Putamen (tissue), 1 donor: Measurements from ENCODE around the gene FGD1.

ENCODE experiments used
- DNase-seq: peaks from one replicate; pipeline ENCODE4 v3.0.0-alpha.2; 2016; ENCODE audit warnings: low spot score

FGD1 gene

GRCh38 chrX:54473993-54474859 lies 21.8 kb downstream of the FGD1 start:
- DNase-seq, result no peak

GRCh38 chrX:54470054-54470760 lies 25.8 kb downstream of the FGD1 start:
- no peak for DNase-seq

GRCh38 chrX:54452920-54453319 lies 43.1 kb downstream of the FGD1 start:
- no peak for DNase-seq

GRCh38 chrX:54449929-54450328 lies 46.1 kb downstream of the FGD1 start:
- no peak for DNase-seq

GRCh38 chrX:54447461-54447860 lies 48.6 kb downstream of the FGD1 start:
- DNase-seq, result peak; percentile 1

- DNase-seq, result no peak
Observed at GRCh38 chrX:54446084-54446483, 50.0 kb downstream of the FGD1 start.

- no peak for DNase-seq
Observed at GRCh38 chrX:54444752-54445151, 51.3 kb downstream of the FGD1 start.

- DNase-seq, result no peak
Observed at GRCh38 chrX:54442790-54443189, 53.2 kb downstream of the FGD1 start.

- DNase-seq, result peak; percentile 81
Observed at GRCh38 chrX:54439960-54440871, 55.8 kb downstream of the FGD1 start, which contains the start of gene TSR2. TSS of gene TSR2 (plus strand) at chrX:54440404. CDS start at chrX:54440422, 18 bp downstream.

- no peak for DNase-seq
Observed at GRCh38 chrX:54435121-54435520, 60.9 kb downstream of the FGD1 start.

GRCh38 chrX:54430519-54430918 lies 65.5 kb downstream of the FGD1 start:
- DNase-seq, result no peak

- DNase-seq, result no peak
Observed at GRCh38 chrX:54427837-54428424, 68.1 kb downstream of the FGD1 start.

- no peak for DNase-seq
Observed at GRCh38 chrX:54423161-54423888, 72.7 kb downstream of the FGD1 start.

GRCh38 chrX:54422168-54422567 lies 73.9 kb downstream of the FGD1 start:
- no peak for DNase-seq

- no peak for DNase-seq
Observed at GRCh38 chrX:54419559-54420302, 76.3 kb downstream of the FGD1 start.

GRCh38 chrX:54416965-54417364 lies 79.1 kb downstream of the FGD1 start:
- no peak for DNase-seq

GRCh38 chrX:54415534-54416350 lies 80.3 kb downstream of the FGD1 start:
- no peak for DNase-seq

- DNase-seq, result no peak
Observed at GRCh38 chrX:54413753-54414152, 82.3 kb downstream of the FGD1 start.

- no peak for DNase-seq
Observed at GRCh38 chrX:54411732-54412131, 84.3 kb downstream of the FGD1 start.
